HG02798 (cell line): ENCODE measurements around the gene DYRK3.
A peak's percentile ranks its signal among the peaks of the same experiment; 100 is the strongest.
"Not testable (repeated sequence)": the region's sequence is repeated elsewhere in the genome, so short reads cannot be mapped to it uniquely, and the experiment has no call there.

Experiments
- ATAC-seq: cut with Tn5 transposase; IDR thresholded peaks from one replicate; pipeline ENCODE4 v1.9.1; 2021; ENCODE audit warnings: mild to moderate bottlenecking; ENCODE audit not compliant: unreplicated experiment, poor library complexity

Gene DYRK3

DNA sequence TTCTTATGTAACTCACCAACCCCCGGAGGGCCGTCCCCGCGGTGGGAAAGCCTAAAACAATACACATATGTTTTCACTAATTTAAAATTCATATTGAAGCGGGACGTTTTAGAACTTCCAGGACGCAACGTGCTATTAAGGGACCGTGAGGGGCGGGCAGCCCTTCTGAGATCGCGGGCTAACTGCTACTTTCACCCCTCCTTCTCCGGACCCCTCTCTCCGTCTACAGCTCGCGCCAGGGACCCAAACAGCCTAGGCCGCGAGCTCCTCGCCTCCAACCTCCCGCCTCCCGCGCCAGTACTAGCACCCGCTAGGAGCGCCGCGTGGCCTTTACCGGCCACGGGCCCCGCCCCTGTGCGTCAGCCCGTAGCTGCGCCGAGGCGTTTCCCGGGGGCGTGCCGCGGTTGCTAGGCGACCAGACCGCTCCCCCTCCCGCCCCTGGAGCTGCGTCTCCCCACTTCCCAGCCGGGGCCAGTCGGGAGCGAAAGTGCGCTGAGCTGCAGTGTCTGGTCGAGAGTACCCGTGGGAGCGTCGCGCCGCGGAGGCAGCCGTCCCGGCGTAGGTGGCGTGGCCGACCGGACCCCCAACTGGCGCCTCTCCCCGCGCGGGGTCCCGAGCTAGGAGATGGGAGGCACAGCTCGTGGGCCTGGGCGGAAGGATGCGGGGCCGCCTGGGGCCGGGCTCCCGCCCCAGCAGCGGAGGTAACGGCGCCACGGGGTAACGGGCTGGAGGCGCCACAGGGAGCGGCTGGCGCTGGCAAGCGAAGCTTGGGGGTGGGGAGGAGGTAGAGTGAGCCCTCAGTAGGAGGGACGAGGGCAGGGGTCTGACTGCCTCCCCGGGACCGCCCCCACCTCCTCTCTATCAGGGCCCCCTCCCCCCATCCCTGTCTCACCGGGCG lies at the start of gene DYRK3:
DYRK3 (plus strand) TSS at position 457 of the 898 bp plus-strand sequence; CDS start at position 625, 168 bp downstream.
- ATAC-seq: peak; percentile 94

DNA sequence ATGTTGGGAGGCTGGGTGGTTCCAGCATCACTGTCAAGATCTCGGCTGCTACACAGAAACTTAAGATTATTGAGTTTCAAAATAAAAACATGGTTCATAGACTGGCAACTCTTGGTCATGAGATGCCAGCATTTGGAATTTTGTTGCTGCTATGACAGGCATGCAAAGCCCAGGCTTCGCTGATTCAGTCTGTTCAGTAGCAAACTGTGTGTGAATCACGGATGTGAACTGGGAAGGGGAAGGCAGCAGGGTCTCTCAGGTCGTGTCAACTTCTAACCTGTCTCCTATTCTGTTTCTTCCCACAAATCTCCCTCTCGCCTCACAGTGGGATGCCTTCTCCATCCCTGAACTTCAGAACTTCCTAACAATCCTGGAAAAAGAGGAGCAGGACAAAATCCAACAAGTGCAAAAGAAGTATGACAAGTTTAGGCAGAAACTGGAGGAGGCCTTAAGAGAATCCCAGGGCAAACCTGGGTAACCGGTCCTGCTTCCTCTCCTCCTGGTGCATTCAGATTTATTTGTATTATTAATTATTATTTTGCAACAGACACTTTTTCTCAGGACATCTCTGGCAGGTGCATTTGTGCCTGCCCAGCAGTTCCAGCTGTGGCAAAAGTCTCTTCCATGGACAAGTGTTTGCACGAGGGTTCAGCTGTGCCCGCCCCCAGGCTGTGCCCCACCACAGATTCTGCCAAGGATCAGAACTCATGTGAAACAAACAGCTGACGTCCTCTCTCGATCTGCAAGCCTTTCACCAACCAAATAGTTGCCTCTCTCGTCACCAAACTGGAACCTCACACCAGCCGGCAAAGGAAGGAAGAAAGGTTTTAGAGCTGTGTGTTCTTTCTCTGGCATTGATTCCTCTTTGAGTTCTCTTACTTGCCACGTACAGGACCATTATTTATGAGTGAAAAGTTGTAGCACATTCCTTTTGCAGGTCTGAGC lies 48.6 kb upstream of the DYRK3 start:
- ATAC-seq: no peak

DNA sequence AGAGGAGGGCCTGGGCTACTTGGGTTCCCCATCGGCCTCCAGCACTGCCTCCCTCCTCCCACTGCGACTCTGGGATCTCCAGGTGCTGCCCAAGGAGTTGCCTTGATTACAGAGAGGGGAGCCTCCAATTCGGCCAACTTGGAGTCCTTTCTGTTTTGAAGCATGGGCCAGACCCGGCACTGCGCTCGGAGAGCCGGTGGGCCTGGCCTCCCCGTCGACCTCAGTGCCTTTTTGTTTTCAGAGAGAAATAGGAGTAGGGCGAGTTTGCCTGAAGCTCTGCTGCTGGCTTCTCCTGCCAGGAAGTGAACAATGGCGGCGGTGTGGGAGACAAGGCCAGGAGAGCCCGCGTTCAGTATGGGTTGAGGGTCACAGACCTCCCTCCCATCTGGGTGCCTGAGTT lies 47.4 kb upstream of the DYRK3 start:
- ATAC-seq: no peak

DNA sequence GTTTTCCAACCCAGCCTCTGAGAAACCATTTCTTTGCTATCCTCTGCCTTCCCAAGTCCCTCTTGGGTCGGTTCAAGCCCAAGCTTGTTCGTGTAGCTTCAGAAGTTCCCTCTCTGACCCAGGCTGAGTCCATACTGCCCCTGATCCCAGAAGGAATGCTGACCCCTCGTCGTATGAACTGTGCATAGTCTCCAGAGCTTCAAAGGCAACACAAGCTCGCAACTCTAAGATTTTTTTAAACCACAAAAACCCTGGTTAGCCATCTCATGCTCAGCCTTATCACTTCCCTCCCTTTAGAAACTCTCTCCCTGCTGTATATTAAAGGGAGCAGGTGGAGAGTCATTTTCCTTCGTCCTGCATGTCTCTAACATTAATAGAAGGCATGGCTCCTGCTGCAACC lies 46.8 kb upstream of the DYRK3 start:
- no peak for ATAC-seq

DNA sequence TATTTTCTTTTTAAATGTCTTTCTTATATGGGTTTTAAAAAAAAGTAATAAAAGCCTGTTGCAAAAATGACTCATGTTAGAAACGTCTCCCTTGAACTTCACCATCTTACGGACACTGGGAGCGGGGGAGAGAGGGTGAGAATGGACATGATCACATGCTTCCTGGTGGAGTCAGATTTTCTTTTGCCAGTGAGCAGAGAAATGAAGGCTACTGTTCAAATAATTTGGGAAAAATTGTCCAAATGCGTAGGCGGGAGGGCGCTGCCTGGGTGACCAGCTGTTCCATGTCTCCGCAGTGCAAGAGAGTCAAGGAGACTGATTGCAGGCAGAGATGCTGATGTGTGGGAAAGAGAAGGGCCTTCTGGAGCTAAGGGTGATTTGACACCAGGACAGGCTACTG lies 46.1 kb upstream of the DYRK3 start:
- no peak for ATAC-seq

DNA sequence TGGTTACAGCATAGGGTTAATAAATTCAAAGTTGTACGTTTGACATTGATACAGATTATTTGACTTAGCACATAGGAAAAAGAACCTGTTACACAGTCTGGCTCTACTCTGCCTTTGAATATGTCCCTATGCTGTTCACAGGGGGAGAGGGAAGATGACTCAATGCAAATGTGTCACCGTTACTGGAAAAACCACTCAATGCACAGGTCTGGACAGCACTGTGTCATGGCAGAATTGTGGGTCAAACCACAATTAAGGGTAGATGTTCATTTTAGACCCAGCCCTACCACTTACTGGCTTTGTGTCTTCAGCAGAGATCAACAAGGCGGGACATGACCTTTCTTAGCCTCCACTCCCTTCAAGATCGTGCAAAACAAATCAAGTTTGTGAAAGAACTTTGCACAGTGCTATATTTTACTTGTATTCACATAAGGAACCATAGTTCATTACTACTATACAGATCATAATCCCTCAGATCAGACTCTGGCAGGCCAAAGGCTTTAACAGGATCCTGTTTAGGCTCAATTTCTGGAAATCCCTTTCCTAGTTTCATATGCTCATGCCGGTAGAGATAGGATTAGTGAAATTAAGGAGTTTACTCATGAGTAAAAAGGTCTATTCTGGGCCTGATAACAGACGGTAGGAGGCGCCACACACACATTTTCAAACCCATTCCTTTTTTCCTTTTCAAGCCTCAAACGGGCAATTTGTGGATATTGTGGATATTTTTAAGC lies 45.1 kb upstream of the DYRK3 start:
- peak; percentile 66 for ATAC-seq

DNA sequence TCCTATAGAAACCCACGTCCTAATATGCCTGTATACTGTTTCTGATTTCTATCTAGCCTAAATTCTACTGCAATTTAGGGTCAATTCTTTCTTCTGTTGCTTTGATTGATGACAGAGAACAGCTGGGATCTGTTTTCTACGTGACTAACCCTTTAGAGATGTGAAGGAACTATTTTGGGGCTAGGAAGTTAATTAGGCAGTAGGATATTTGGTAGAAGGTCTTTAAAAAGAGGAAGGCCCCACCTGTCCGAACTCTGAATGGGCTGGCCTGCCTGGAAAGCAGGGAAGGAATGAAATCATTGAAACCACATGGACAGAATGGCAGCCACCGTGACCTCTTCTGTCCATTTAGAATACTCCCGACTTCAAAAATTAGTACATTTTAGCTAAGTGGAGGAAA lies 44.1 kb upstream of the DYRK3 start:
- ATAC-seq: no peak

DNA sequence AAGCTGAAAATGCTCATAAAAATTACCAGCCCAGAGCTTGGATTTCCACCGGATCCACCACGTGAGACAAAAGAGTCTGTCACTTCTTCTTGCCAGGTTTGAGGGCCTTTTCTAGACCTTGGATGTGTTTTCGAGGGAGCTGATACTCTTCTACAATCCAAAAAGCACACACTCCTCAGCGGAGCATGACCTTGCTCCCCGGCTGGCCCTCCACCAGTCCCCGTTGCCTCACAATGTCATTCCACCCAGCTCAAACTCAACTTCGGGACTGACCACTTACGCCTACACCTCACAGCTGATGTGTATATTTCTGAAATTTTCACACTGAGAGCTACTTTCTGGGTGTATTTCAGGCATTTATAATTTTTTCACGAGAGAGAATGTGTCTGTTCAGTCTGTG lies 43.6 kb upstream of the DYRK3 start:
- ATAC-seq: no peak

DNA sequence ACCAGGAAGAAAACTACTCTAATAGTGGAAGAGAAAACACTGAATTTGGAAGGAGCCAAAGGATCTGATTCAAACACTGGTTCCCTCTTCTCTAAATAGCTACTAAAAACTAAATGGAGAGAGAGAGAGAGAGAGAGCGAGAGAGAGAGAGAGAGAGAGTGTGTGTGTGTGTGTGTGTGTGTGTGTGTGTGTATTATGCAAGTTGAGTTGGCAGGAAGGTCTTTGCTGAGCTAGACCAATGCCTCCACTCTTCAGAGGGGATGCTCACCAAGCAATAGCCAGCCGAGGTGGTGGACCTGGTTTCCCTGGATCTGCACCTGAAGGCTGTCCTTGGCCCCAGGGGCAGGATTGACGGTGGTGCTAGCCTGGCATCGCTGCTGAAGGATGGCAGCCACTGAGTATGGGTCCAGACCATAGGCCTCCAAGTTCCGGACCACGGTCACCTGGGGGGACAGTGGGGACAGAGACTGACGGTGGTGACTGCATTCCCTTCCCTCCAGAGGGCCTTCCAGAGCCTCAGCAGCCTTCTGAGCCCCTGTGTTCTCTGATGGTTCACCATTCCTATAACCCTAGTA lies 41.9 kb upstream of the DYRK3 start:
- ATAC-seq: no peak

DNA sequence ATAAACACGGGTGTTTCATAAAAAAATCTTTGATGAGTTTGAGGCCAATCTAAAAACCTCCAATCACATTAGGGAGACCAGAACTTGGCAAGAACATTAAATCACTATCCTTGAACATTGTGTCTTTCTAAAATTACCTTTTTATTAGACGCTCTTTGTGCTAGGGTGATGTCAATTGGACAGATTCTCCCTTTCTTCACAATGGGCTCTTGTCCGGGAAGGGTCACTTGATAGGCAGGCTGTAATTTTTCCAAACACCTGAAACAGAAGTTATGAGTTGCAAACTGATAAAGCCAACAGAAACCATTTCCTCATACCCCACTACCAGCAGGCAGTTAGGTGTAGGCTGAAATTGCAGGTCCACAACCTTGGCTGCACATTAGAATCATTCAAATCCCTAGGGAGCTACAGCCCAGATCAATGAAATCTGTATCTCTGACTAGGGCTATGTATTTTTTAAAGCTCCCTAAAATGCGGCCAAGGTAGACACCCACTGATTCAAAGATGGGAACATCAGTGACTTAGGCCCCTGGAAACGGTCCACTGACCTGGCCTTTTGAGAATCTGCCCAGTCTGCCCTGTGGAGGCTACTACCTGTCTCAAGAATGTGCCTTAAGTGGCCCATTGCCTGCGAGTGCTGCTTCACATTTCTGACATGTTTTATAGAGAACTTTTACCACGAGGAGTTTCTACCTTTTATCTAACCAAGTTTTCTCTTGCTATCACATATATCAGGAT lies 39.6 kb upstream of the DYRK3 start:
- ATAC-seq: no peak

DNA sequence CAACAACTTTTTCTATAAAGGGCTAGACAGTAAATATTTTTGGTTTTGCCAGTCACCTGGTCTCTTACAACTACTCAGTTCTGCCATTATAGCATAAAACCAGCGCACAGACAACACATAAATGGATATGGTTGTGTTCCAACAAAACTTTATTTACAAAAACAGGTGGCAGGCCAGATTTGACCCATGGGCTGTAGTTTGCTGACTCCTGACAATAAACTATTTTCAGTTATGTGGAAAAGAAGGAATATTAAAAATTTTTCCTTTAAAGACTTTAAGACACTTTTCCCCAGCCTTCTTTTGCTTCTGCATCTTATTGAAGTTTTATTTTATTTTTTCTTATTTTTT lies 39.0 kb upstream of the DYRK3 start:
- ATAC-seq: no peak

DNA sequence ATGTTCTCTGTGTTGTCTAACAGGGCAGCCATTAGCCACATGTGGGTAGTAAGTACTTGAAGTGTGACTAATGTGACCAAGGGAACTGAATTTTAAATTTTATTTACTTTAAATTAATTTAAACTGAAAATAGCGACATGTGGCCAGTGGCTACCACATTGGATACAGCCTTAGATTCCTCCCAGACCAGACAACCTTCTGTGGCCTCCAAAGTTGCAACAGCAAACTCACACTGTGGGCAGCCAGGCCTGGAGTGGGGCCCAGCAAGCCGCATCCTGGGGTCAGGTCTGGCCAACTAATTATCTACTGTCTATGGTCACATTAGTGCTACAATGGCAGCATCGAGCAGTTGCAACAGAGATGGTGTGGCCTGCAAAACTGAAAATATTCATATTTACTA lies 34.8 kb upstream of the DYRK3 start:
- no peak for ATAC-seq

DNA sequence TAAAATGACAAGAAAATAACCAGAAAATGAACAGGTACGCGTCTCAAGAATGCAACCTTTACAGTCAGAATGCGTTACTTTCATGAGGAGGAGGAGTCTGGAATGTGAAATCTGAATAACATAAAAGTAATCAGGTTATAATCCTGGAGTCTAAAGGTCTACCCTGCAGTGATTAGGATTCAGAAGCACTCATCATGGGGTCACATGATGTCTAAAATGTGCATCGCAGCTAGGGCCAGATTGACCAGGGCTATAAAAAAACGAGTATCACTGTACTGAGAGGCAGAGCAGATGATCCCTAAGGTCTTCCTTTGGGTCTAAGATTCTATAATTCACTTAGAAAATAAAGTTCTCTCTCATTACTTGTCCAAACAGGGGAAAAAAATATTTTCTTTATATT lies 30.5 kb upstream of the DYRK3 start:
- ATAC-seq: no peak

DNA sequence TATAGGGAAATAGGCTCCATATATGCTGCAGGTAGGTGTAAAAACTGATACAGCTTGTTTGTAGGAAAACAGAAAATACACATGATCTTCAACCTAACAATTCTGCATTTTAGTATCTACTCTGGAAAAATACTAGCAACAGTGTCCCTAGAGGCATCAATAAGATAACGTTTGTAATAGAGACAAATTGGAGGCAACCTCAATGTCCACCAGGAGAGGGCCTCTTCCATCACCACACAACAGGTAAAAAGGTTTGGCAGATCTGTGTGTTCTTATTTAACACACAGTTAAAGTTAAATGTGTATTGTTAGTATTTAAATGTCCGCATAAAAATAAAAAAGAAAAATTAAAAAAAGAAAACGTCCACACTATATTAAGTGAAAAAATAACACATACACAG lies 28.5 kb upstream of the DYRK3 start:
- no peak for ATAC-seq

DNA sequence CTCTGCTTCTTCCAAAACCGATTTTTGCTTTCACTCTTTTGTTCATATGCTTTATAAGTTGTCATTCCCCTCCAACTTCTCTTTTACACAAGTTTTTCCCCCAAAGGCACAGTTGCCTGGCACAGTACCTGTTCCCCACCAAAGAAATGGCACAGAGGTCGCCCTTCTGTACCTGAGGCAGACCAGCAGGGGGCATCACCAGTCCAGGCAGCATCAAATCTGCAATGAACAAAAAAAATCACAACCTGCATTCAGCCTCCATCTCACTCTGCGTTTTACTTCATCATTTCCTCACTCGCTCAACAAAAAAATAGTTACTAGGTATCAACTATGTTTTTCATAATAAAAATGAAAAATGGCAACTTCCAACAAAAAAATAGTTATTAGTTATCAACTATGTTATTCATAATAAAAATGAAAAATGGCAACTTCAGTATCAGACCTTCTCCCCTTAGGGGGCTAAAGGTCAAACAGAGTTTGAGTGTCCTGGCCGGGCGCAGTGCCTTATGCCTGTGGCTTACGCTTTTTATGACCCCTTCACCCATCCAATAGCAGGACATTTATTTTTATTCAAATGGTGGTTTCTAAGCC lies 27.1 kb upstream of the DYRK3 start:
- ATAC-seq: no peak

DNA sequence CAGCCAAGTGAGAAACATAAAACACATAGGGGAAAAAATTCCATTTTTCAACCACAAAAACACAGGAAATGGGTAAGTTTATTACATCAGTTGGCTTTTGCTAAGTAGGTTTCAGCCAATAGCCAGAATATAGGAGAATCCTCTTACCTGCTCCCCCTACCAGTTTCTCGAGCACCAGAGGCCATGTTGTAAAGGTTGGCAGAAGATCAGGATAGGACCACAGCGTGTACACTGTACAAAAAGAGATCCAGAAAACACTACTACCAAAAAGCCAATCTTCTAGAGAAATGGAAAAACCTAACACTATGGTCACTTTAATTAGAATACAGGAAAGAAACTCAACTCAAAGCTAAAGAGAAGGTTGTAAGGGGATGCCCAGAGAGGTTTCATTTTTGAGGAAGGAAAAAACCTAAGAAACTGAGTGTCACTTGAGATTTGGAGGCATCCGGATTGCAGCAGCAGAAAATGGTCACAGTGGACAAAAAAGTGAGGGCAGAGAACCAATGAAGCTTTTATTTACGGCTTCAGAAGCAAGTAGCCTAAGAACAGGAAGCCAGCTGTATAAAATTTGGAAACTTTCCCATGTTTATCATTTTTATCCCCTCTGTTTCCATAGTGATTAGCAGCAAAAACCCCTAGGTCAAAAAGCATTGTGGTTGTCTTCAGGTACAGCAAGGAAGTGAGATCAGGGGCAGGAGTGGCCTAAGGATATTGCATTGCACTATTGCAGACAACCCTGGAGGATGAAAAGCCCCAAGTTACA lies 25.9 kb upstream of the DYRK3 start:
- ATAC-seq: no peak

DNA sequence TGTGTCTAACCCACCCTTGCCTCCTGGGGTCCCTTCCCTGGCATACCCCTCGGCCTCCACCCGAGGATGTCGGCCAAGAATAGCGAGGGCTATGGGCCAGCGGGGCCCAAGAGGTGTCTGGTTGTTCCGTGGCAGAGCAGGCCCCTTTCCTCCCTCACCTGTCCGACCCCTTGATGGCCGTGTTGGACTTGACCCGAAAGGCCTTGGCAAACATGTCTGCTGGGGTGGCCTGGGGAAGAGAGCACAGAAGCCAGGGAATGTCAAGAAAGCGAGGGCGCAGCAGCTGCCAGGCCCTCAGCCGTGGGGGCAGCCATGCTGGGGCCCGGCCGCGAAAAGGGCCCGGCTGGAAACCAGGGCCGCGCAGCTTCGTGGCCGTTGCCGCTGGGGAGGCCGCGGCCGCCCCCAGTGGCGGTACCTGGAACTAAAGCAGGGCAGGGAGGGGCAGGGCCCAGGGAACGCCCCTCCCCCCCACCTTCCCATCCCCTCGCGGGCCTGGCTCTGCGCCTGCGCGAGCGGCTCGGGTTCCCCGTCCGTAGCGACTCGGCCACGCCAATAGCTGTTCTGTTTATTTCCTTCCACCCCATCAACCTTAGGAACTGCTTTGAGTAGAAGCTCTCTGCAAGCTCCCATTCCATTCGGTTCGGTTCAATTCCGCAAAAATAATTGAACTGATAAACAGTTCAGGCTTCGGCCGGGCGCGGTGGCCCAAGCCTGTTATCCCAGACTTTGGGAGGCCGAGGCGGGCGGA lies 23.0 kb upstream of the DYRK3 start, which contains the start of gene EIF2D:
EIF2D (minus strand) TSS at position 337 of the 748 bp plus-strand sequence; CDS start at position 214, 123 bp downstream.
- peak; percentile 97 for ATAC-seq

DNA sequence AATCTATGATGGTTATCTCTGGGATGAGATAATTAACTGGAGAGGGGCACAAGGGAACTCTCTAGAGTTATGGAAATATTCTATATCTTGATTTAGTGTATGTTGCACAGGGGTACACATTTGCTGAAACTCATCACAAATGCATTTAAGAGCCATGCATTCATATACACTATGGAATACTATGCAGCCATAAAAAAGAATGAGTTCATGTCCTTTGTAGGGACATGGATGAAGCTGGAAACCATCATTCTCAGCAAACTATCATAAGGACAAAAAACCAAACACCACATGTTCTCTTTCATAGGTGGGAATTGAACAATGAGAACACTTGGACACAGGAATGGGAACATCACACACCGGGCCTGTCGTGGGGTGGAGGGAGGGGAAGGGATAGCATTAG lies 8.9 kb upstream of the DYRK3 start:
- not testable (repeated sequence) for ATAC-seq
